Frontal cortex (tissue), 4 donors: ENCODE results near the gene RFTN1. TPM values are rescaled to one million over a fixed set of nuclear protein-coding genes. Genes with fewer than 3 reads are reported as not detected.
A peak's percentile ranks its signal among the peaks of the same experiment; 100 is the strongest.

Experiments
- DNase-seq, 2 donors: peaks; one replicate each; pipeline ENCODE4 v3.0.0; 2012; ENCODE audit warnings: low spot score in 2 of 2
- FAIRE-seq: peaks from 2 replicates; lab custom pipeline; 2012; peaks lifted over from hg19 to GRCh38; lab: Jason Lieb, UNC
- total RNA-seq: library from RNA; depleted of rRNA; stranded (reverse); fragments of >200 nt; gene quantifications from one replicate; pipeline ENCODE4 v1.2.3, GENCODE V29; 2014
- donor health status: control.
- donor health status: control.
- donor health status: control.

The RFTN1 gene
- total RNA-seq, 1 donor from 2014 or later = 11.0 TPM

DNA sequence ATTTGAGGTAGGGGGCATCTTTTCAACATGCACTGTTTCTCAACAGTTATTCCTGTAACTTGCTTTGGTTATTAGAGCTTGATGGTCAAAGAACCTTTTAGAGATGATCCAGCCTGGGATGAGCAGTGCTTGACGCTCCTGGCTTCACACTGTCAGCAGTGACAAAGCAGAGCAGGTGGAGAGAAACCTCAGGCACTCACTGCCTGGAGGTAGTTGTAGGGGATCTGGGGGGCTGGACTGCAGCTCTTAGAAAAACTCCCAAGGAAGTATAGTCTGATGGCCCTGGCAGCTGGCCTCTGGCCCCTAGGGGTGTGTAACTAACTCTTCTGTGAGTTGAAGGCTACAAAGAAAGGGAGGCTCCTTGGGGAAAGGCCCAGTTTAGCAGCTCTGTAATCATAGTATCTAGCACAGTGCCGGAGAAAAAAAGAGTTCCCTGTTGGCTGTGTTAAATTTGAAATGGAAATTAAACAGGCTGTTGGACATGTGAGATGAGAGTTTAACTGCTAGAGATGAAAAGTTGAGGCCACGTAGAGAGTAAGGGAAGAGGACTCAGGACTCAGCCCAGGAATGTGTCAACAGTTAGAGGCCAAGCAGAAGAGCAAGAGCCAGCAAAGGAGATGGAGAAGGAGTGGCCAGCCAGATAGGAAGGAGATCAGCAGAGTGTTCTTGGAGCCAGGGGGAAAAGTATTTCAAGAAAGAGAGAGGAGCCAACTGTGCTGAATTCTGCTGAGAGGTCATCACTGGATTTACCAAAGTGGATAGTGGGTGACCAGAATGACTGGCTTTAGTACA, 234.3 kb downstream of the RFTN1 start:
- FAIRE-seq = no peak

DNA sequence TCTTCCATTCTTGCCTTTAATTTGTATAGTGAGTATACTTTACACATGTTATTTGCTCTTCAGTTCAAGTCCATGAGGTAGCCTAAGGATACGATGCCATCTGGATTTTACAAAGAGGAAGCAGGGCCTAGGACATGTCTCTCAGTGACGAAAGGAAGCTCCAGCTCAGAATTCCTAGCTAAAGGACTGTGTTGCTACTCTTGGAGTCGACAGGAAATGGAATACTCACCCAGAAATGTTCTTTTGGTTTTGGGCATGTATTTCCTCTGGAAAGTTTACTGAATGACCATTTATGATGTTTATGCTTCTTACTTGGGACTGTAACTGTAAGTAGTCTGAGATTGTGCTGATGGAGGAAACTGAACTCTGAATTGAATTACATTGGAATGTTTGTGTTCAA, 236.0 kb downstream of the RFTN1 start:
- FAIRE-seq = no peak
- no peak for DNase-seq

More for the DNA sequence above, 234.3 kb downstream of the RFTN1 start:
- no peak for DNase-seq

DNA sequence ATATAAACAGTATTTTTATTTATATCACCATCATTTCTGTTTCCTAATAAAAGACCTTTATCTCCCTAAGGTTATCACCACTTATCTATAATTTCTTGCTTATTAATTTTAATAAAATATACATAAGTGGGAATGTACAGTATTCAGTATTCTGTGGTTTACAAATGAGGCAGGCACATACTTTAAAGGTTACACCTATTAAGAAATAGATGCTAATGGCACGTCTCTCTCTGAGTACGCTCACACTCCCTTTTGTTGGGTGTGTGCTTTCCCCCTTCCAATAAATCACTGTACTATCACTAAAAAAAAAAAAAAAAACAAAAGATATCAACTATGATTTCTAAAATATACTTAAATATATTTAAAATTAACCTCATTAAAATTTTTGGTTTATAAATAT, 239.6 kb downstream of the RFTN1 start:
- DNase-seq = no peak
- peak; percentile 43 for FAIRE-seq

DNA sequence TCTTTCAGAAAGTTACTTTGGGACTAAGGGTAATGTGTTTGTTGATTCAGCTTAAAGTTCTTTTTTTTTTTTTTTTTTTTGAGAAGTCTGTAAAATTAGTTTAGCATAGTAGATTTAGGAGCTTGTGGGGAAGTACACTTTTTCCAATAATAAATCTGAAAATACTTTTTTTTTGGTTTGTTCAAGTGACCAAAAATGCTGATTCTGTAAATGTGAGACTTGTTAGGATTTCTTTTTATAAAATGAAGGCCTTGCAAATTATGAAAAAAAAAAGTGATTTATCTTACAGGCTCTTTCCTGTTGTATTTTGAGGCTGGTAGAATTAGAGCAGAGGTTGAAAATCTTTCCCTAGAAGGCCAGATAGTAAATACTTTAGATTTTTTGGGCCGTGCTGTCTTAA, 240.9 kb downstream of the RFTN1 start:
- no peak for FAIRE-seq

DNA sequence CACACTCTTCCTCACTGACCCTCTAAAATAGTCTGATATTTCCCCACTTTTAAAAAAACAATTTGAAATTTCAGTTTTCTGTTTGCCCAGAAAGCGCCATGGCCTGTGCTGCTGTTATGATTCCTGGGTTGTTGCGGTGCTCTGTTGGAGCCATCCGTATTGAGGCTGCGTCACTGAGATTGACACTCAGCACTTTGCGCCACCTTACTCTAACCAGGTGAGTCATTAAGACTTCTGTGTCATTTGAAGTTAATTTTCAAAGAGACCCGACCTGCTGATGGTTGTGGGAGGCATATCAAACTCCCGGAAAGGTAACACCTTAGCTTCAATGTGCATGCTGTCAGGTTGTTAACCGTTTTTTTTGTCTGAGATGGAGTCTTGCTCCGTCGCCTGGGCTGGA, 242.6 kb downstream of the RFTN1 start:
- no peak for DNase-seq
- FAIRE-seq = no peak

More for the DNA sequence above, 240.9 kb downstream of the RFTN1 start:
- no peak for DNase-seq

DNA sequence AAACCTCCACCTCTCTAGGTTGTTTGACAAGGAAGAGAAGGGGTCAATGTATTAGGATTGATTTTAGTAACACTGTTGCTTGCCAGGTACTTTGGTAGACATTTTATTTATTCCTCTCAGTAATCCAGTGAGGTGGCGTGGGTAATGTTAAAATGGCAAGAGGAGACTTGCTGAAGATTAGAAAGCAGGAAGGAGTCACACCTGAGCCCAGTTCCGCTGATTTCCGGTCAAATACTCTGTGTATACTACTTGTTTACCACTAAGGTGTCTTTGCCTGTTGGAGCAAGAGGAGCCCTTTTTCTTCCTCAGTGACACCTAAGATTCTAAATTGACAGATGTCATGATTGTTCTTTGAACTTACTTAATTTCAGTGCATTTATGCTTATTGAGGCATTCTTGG, 246.8 kb downstream of the RFTN1 start:
- FAIRE-seq (no peak), DNase-seq (no peak)

Other genes starting within 250 kb of the RFTN1 start
- gene DPH3, start 248.8 kb downstream of the RFTN1 start, total RNA-seq = 20.4 TPM
- gene OXNAD1, start 248.5 kb downstream of the RFTN1 start, total RNA-seq = 15.5 TPM
- gene DAZL, start 91.7 kb upstream of the RFTN1 start, total RNA-seq = not detected